HEK293T (cell line): ENCODE data around the gene FAM47E.
"Not testable (repeated sequence)": the region's sequence is repeated elsewhere in the genome, so short reads cannot be mapped to it uniquely, and the experiment has no call there.

Experiments used
- ARNT ChIP-seq: fragments of 450-650 bp; IDR thresholded peaks from 2 replicates; pipeline ENCODE4 v1.6.1; 2017; ENCODE audit warnings: mild to moderate bottlenecking
- SP1 ChIP-seq: fragments of 450-650 bp; IDR thresholded peaks from 2 replicates; pipeline ENCODE4 v1.6.1; 2017

- not testable (repeated sequence) for TF ChIP-seq ARNT, SP1
Measured at GRCh38 chr4:76281594-76281993, 30.1 kb downstream of the FAM47E start.
